Lower lobe of right lung (tissue), 2 donors: ENCODE data around the gene IL4I1. TPM values are rescaled to one million over a fixed set of nuclear protein-coding genes. Genes with fewer than 3 reads are reported as not detected.

Experiments used
- ATAC-seq, 2 donors: fragments of 200-7000 bp; cut with Tn5 transposase; one replicate each; pipeline ENCODE4 v1.9.1; 2020 to 2022; ENCODE audit warnings: mild to moderate bottlenecking in 2 of 2, moderate library complexity in 2 of 2
- DNase-seq: peaks from one replicate; pipeline ENCODE4 v3.0.0-alpha.2; 2020
- H3K27ac ChIP-seq: fragments of 200-600 bp; one replicate; pipeline ENCODE4 v1.8.0; 2022
- H3K27me3 ChIP-seq: fragments of 200-600 bp; one replicate; pipeline ENCODE4 v1.8.0; 2022; ENCODE audit warnings: low read depth
- H3K36me3 ChIP-seq: fragments of 200-600 bp; one replicate; pipeline ENCODE4 v1.8.0; 2022; ENCODE audit warnings: mild to moderate bottlenecking
- H3K4me1 ChIP-seq: fragments of 200-600 bp; one replicate; pipeline ENCODE4 v1.8.0; 2022
- H3K4me3 ChIP-seq: fragments of 200-600 bp; one replicate; pipeline ENCODE4 v1.8.0; 2022; ENCODE audit warnings: mild to moderate bottlenecking
- H3K9me3 ChIP-seq: fragments of 200-600 bp; one replicate; pipeline ENCODE4 v1.8.0; 2022
- CTCF ChIP-seq: fragments of 200-600 bp; IDR thresholded peaks from one replicate; pipeline ENCODE4 v1.8.0; 2022; ENCODE audit warnings: antibody characterized with exemption, mild to moderate bottlenecking
- intact Hi-C: fragments of 100-400 bp; cut with DNase I; formaldehyde crosslinking; loops from one replicate; pipeline ENCODE4 v1.11.0; 2022
- total RNA-seq: library from RNA; stranded (reverse); fragmentation: NEBNext Ultra II Directional; extraction: Animal tissue kit (Norgen Biotek cat#: 25700); gene quantifications from one replicate; pipeline ENCODE4 v1.2.1, GENCODE V29; 2021
- donor health status: DM: no; HTN: yes; CAD: no; lungs with severe emphysema.

The IL4I1 gene
- total RNA-seq, 1 donor from 2014 or later: 1.6 TPM

- no peak for TF ChIP-seq CTCF
- H3K4me1 ChIP-seq: peaks cover 27% of the 10 kb centered on the region
- no peaks in the 10 kb centered on the region for H3K9me3 ChIP-seq
- intact Hi-C loops: no loop called here
- no peak for DNase-seq
- H3K27me3 ChIP-seq: no peaks in the 10 kb centered on the region
- no peak overlapping the region for H3K4me3 ChIP-seq
- peaks cover 41% of the 10 kb centered on the region for H3K36me3 ChIP-seq
- H3K27ac ChIP-seq: no peak overlapping the region
- no peak for ATAC-seq
These were observed 42.8 kb downstream of the IL4I1 start for GRCh38 chr19:49853852-49854377.

GRCh38 chr19:49852631-49853126 lies 44.0 kb downstream of the IL4I1 start:
- Histone ChIP-seq H3K4me3 (peak overlapping the region; percentile 96), H3K27ac (no peak overlapping the region), H3K27me3 (no peaks in the 10 kb centered on the region), H3K9me3 (no peaks in the 10 kb centered on the region), H3K36me3 (peaks cover 29% of the 10 kb centered on the region), H3K4me1 (peaks cover 27% of the 10 kb centered on the region)
- ATAC-seq (no peak), DNase-seq (no peak)
- TF ChIP-seq CTCF: no peak
- intact Hi-C loops: no loop called here

- Histone ChIP-seq H3K4me1 (peaks cover 27% of the 10 kb centered on the region), H3K9me3 (no peaks in the 10 kb centered on the region), H3K36me3 (peaks cover 18% of the 10 kb centered on the region), H3K27ac (peak overlapping the region; percentile 99), H3K27me3 (no peaks in the 10 kb centered on the region), H3K4me3 (peak overlapping the region; percentile 96)
- DNase-seq: peak; percentile 53
- intact Hi-C loops: no loop called here
- TF ChIP-seq CTCF: no peak
- ATAC-seq: no peak
These were observed 45.0 kb downstream of the IL4I1 start for GRCh38 chr19:49851456-49852259.

- peak; percentile 96 to 97 for ATAC-seq
These were observed 46.0 kb downstream of the IL4I1 start, which contains the start of gene PTOV1 for GRCh38 chr19:49850487-49851342. TSS of gene PTOV1 (plus strand) at chr19:49851159.

More at GRCh38 chr19:49850487-49851342, 46.0 kb downstream of the IL4I1 start, which contains the start of gene PTOV1:
- intact Hi-C loops: no loop called here
- peak within 1 kb of the TSS; percentile 99 for H3K27ac ChIP-seq
- H3K4me1 ChIP-seq: peaks cover 27% of the 10 kb centered on the region
- no peaks in the 10 kb centered on the region for H3K9me3 ChIP-seq
- DNase-seq: peak; percentile 94
- H3K4me3 ChIP-seq: peak within 1 kb of the TSS; percentile 96
- peaks cover 15% of the 10 kb centered on the region for H3K36me3 ChIP-seq
- no peak for TF ChIP-seq CTCF
- H3K27me3 ChIP-seq: no peaks in the 10 kb centered on the region
